Immature natural killer cell (primary cell): Measurements from ENCODE around the gene LIN54. TPM values are rescaled to one million over a fixed set of nuclear protein-coding genes. Genes with fewer than 3 reads are reported as not detected.

ENCODE experiments used
- DNase-seq, 3 donors: peaks; one replicate each; pipeline ENCODE4 v3.0.0; 2022; ENCODE audit warnings: mixed read lengths in 1 of 3
- H3K27ac Mint-ChIP-seq, 6 donors: one replicate each; pipeline ENCODE4 v1.8.0; 2020; ENCODE audit warnings: mixed read lengths in 6 of 6, mild to moderate bottlenecking in 5 of 6, inconsistent platforms in 4 of 6, moderate library complexity in 3 of 6
- H3K27me3 Mint-ChIP-seq, 3 donors: one replicate each; pipeline ENCODE4 v1.8.0; 2020 to 2021; ENCODE audit warnings: low read depth in 3 of 3, mild to moderate bottlenecking in 3 of 3, mixed read lengths in 3 of 3, moderate library complexity in 3 of 3, inconsistent platforms in 1 of 3
- H3K36me3 Mint-ChIP-seq, 3 donors: one replicate each; pipeline ENCODE4 v1.8.0; 2020; ENCODE audit warnings: mixed read lengths in 3 of 3, inconsistent platforms in 2 of 3, mild to moderate bottlenecking in 2 of 3
- H3K4me1 Mint-ChIP-seq, 2 donors: one replicate each; pipeline ENCODE4 v1.8.0; 2020; ENCODE audit warnings: inconsistent platforms in 2 of 2, mild to moderate bottlenecking in 2 of 2, mixed read lengths in 2 of 2, moderate library complexity in 1 of 2
- H3K4me3 Mint-ChIP-seq, 5 donors: one replicate each; pipeline ENCODE4 v1.8.0; 2020; ENCODE audit warnings: mild to moderate bottlenecking in 5 of 5, mixed read lengths in 5 of 5, inconsistent platforms in 3 of 5, moderate library complexity in 3 of 5
- H3K9me3 Mint-ChIP-seq, 6 donors: one replicate each; pipeline ENCODE4 v1.8.0; 2020; ENCODE audit warnings: mild to moderate bottlenecking in 6 of 6, mixed read lengths in 6 of 6, inconsistent platforms in 4 of 6, moderate library complexity in 3 of 6
- polyA plus RNA-seq, 3 donors: library from polyadenylated mRNA; unstranded; fragments of 300-500 nt; fragmentation: Illumina TruSeq; gene quantifications; one replicate each; pipeline ENCODE4 v1.2.3, GENCODE V29; 2021

Gene LIN54
- polyA plus RNA-seq, 3 donors from 2014 or later, result 5.5 to 13.1 (median 6.9) TPM

GRCh38 chr4:82890901-82891706, 119.5 kb downstream of the LIN54 start, which contains the start of gene SEC31A:
TSS of gene SEC31A (minus strand) at chr4:82891153. CDS start at chr4:82881936, 9,217 bp downstream.
- Mint-ChIP-seq H3K4me1 (peaks cover 32 to 66% of the 10 kb centered on the region in 2 donors), H3K9me3 (no peaks in the 10 kb centered on the region)

GRCh38 chr4:82890528-82890900, 120.1 kb downstream of the LIN54 start:
- peak overlapping the region; percentile 95 to 98 (median 96) for H3K4me3 Mint-ChIP-seq
- DNase-seq, result no peak
- peaks cover 14 to 22% (median 19%) of the 10 kb centered on the region in 3 donors for H3K27me3 Mint-ChIP-seq
- no peaks in the 10 kb centered on the region for H3K9me3 Mint-ChIP-seq
- peaks cover 6 to 11% (median 9%) of the 10 kb centered on the region in 3 donors for H3K36me3 Mint-ChIP-seq
- H3K4me1 Mint-ChIP-seq, result peaks cover 35 to 68% of the 10 kb centered on the region in 2 donors
- peak overlapping the region; percentile 98 to 99 (median 99) for H3K27ac Mint-ChIP-seq

More at GRCh38 chr4:82890901-82891706, 119.5 kb downstream of the LIN54 start, which contains the start of gene SEC31A:
- peak; percentile 97 to 98 (median 98) for DNase-seq
- Mint-ChIP-seq H3K27ac (peak within 1 kb of the TSS; percentile 98 to 99 (median 99)), H3K4me3 (peak within 1 kb of the TSS; percentile 95 to 98 (median 96)), H3K27me3 (peaks cover 16 to 22% (median 19%) of the 10 kb centered on the region in 3 donors), H3K36me3 (peaks cover 6 to 14% (median 11%) of the 10 kb centered on the region in 3 donors)

GRCh38 chr4:82889287-82889686, 121.3 kb downstream of the LIN54 start:
- peak overlapping the region; percentile 98 to 99 (median 99) for H3K27ac Mint-ChIP-seq
- no peak for DNase-seq
- peak overlapping the region; percentile 95 to 98 (median 96) for H3K4me3 Mint-ChIP-seq
- H3K9me3 Mint-ChIP-seq, result no peaks in the 10 kb centered on the region
- H3K4me1 Mint-ChIP-seq, result peaks cover 43 to 75% of the 10 kb centered on the region in 2 donors
- H3K36me3 Mint-ChIP-seq, result peaks cover 1 to 5% (median 3%) of the 10 kb centered on the region in 3 donors
- peaks cover 13 to 20% (median 19%) of the 10 kb centered on the region in 3 donors for H3K27me3 Mint-ChIP-seq

- no peak for DNase-seq
- peaks cover 48 to 80% of the 10 kb centered on the region in 2 donors for H3K4me1 Mint-ChIP-seq
- no peak overlapping the region for H3K4me3 Mint-ChIP-seq
Measured at GRCh38 chr4:82886147-82886942, 124.3 kb downstream of the LIN54 start.

DNA sequence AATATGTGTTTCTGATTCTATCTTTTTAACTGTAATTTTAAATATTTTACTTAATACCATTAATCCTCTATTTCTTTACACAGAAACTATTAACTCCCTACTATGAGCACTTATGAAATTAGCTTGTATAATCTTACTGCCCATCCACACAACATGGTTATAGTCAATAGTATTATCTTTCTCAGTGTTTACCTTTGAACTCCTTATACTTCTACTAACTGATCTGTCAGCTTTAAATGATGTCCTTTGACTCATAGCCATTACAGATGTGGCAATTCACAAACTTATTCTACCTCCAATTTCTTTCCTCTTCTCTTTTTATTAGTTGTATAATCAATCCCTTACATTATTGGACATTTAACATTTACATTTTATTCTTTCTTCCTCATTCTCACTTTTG, 125.2 kb downstream of the LIN54 start:
- H3K4me3 Mint-ChIP-seq, result no peak overlapping the region
- H3K27me3 Mint-ChIP-seq, result peaks cover 3 to 7% (median 6%) of the 10 kb centered on the region in 3 donors
- H3K27ac Mint-ChIP-seq, result peak overlapping the region in 1 of 6 donors; percentile 2
- no peaks in the 10 kb centered on the region for H3K9me3 Mint-ChIP-seq
- H3K36me3 Mint-ChIP-seq, result peaks cover 0 to 4% (median 0%) of the 10 kb centered on the region in 3 donors
- H3K4me1 Mint-ChIP-seq, result peaks cover 43 to 84% of the 10 kb centered on the region in 2 donors
- DNase-seq, result no peak

More at GRCh38 chr4:82886147-82886942, 124.3 kb downstream of the LIN54 start:
- Mint-ChIP-seq H3K27ac (no peak overlapping the region), H3K9me3 (no peaks in the 10 kb centered on the region), H3K36me3 (no peaks in the 10 kb centered on the region), H3K27me3 (peaks cover 11 to 16% (median 15%) of the 10 kb centered on the region in 3 donors)

Other genes starting within 250 kb of the LIN54 start
- gene SCD5, start 212.0 kb downstream of the LIN54 start, polyA plus RNA-seq, result 10 to 100 TPM in 2 of 3 donors, 1 to 10 TPM in 1; 4.6 to 16.1 (median 11.3) TPM
- 100 to 1,000 TPM; 109 to 150 (median 147) TPM for gene SEC31A, start 119.7 kb downstream of the LIN54 start, polyA plus RNA-seq
- 1 to 10 TPM; 1.5 to 4.2 (median 2.1) TPM for gene THAP9, start 110.1 kb downstream of the LIN54 start, polyA plus RNA-seq
- gene COPS4, start 24.4 kb upstream of the LIN54 start, polyA plus RNA-seq, result 10 to 100 TPM; 61.0 to 90.6 (median 71.1) TPM
- 1,000 to 10,000 TPM; 1,450 to 1,724 (median 1,466) TPM for gene PLAC8, start 103.9 kb upstream of the LIN54 start, polyA plus RNA-seq